Nephron progenitor cell (in vitro differentiated cells): ENCODE results near the gene ST6GAL1.
A peak's percentile ranks its signal among the peaks of the same experiment; 100 is the strongest.

ENCODE experiments used
- DNase-seq: peaks from one replicate; pipeline ENCODE4 v3.0.0; 2021
- H3K27ac Mint-ChIP-seq: 2 replicates; pipeline ENCODE4 v1.8.0; 2021; ENCODE audit warnings: mild to moderate bottlenecking, moderate library complexity, mixed read lengths
- H3K27me3 Mint-ChIP-seq: 2 replicates; pipeline ENCODE4 v1.8.0; 2021; ENCODE audit warnings: mild to moderate bottlenecking, low read depth, mixed read lengths; ENCODE audit not compliant: poor library complexity
- H3K36me3 Mint-ChIP-seq: 2 replicates; pipeline ENCODE4 v1.8.0; 2021; ENCODE audit warnings: low read depth, mixed read lengths
- H3K4me1 Mint-ChIP-seq: 2 replicates; pipeline ENCODE4 v1.8.0; 2021; ENCODE audit warnings: mixed read lengths
- H3K4me3 Mint-ChIP-seq: 2 replicates; pipeline ENCODE4 v1.8.0; 2021; ENCODE audit warnings: mild to moderate bottlenecking, moderate library complexity, mixed read lengths
- H3K9me3 Mint-ChIP-seq: 2 replicates; pipeline ENCODE4 v1.8.0; 2021; ENCODE audit warnings: mild to moderate bottlenecking, moderate library complexity, mixed read lengths
- CTCF ChIP-seq: fragments of 200-600 bp; sonication (generic); IDR thresholded peaks from 2 replicates; pipeline ENCODE4 v1.5.0; 2021; ENCODE audit warnings: antibody characterized with exemption

Gene ST6GAL1

GRCh38 chr3:186929685-186930084, 641 bp upstream of the ST6GAL1 start:
- TF ChIP-seq CTCF = no peak
- Mint-ChIP-seq H3K27me3 (peaks cover 25% of the 10 kb centered on the region), H3K36me3 (peaks cover 16% of the 10 kb centered on the region), H3K4me3 (peak overlapping the region; percentile 92), H3K27ac (no peak overlapping the region), H3K9me3 (peaks cover 25% of the 10 kb centered on the region), H3K4me1 (peaks cover 34% of the 10 kb centered on the region)
- no peak for DNase-seq

GRCh38 chr3:186930641-186931531, 560 bp downstream of the ST6GAL1 start:
- peak; percentile 73 for DNase-seq
- Mint-ChIP-seq H3K27me3 (peaks cover 25% of the 10 kb centered on the region), H3K4me1 (peaks cover 22% of the 10 kb centered on the region)

GRCh38 chr3:186931532-186932280, 1.4 kb downstream of the ST6GAL1 start:
- peaks cover 22% of the 10 kb centered on the region for H3K4me1 Mint-ChIP-seq
- H3K36me3 Mint-ChIP-seq = peaks cover 32% of the 10 kb centered on the region
- TF ChIP-seq CTCF = no peak
- H3K27ac Mint-ChIP-seq = peak overlapping the region; percentile 93
- H3K9me3 Mint-ChIP-seq = peaks cover 27% of the 10 kb centered on the region
- peak; percentile 43 for DNase-seq
- peak overlapping the region; percentile 92 for H3K4me3 Mint-ChIP-seq
- peaks cover 25% of the 10 kb centered on the region for H3K27me3 Mint-ChIP-seq

More at GRCh38 chr3:186930641-186931531, 560 bp downstream of the ST6GAL1 start:
- peak overlapping the region; percentile 92 for H3K4me3 Mint-ChIP-seq
- TF ChIP-seq CTCF = no peak
- peaks cover 27% of the 10 kb centered on the region for H3K36me3 Mint-ChIP-seq
- H3K27ac Mint-ChIP-seq = peak overlapping the region; percentile 94
- peaks cover 30% of the 10 kb centered on the region for H3K9me3 Mint-ChIP-seq

- H3K27ac Mint-ChIP-seq = peak overlapping the region; percentile 93
- no peak for DNase-seq
- peaks cover 23% of the 10 kb centered on the region for H3K27me3 Mint-ChIP-seq
- H3K9me3 Mint-ChIP-seq = peaks cover 23% of the 10 kb centered on the region
- H3K4me1 Mint-ChIP-seq = peaks cover 22% of the 10 kb centered on the region
- no peak for TF ChIP-seq CTCF
- peak overlapping the region; percentile 92 for H3K4me3 Mint-ChIP-seq
- peaks cover 40% of the 10 kb centered on the region for H3K36me3 Mint-ChIP-seq
These were observed 2.2 kb downstream of the ST6GAL1 start for GRCh38 chr3:186932281-186933181.

- DNase-seq = no peak
- H3K36me3 Mint-ChIP-seq = peaks cover 48% of the 10 kb centered on the region
- peaks cover 12% of the 10 kb centered on the region for H3K9me3 Mint-ChIP-seq
- peaks cover 28% of the 10 kb centered on the region for H3K4me1 Mint-ChIP-seq
- H3K4me3 Mint-ChIP-seq = no peak overlapping the region
- H3K27me3 Mint-ChIP-seq = peaks cover 14% of the 10 kb centered on the region
- peak overlapping the region; percentile 57 for H3K27ac Mint-ChIP-seq
- TF ChIP-seq CTCF = no peak
These were observed 3.5 kb downstream of the ST6GAL1 start for GRCh38 chr3:186933816-186934215.
